Stimulated activated CD8-positive, alpha-beta memory T cell treated with anti-CD3 and anti-CD28 coated beads, Interleukin-15, amount 100 ng/mL, for 48 hours (primary cell): ENCODE measurements around the gene PPM1H.
"Not testable (repeated sequence)": the region's sequence is repeated elsewhere in the genome, so short reads cannot be mapped to it uniquely, and the experiment has no call there.

ENCODE experiments used
- DNase-seq, 2 donors: peaks; one replicate each; pipeline ENCODE4 v3.0.0-alpha.2; 2020; ENCODE audit warnings: low read depth in 2 of 2

The PPM1H gene, protein sequence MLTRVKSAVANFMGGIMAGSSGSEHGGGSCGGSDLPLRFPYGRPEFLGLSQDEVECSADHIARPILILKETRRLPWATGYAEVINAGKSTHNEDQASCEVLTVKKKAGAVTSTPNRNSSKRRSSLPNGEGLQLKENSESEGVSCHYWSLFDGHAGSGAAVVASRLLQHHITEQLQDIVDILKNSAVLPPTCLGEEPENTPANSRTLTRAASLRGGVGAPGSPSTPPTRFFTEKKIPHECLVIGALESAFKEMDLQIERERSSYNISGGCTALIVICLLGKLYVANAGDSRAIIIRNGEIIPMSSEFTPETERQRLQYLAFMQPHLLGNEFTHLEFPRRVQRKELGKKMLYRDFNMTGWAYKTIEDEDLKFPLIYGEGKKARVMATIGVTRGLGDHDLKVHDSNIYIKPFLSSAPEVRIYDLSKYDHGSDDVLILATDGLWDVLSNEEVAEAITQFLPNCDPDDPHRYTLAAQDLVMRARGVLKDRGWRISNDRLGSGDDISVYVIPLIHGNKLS

GRCh38 chr12:62934799-62935674, at the start of gene PPM1H:
Gene PPM1H (minus strand): TSS chr12:62935150. CDS start chr12:62934736, 414 bp downstream.
- no peak for DNase-seq

DNA sequence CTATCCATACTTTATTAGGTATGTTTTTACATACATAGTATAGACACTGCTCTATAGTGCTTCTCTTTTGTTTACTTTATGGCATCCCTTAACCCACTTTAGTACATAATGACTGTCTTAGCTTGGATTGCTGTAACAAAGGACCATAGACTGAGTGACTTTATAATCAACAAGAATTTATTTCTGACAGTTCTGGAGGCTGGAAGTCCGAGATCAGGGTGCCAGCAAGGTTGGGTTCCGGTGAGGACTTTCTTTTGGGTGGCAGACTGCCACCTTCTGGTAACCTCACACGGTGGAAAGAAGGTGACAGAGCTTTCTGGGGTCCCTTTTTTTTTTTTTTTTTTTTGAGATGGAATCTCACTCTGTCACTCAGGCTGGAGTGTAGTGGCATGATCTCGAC, 48.6 kb upstream of the PPM1H start:
- no peak for DNase-seq

- DNase-seq = no peak
Measured at GRCh38 chr12:62978768-62979167, 43.8 kb upstream of the PPM1H start.

DNA sequence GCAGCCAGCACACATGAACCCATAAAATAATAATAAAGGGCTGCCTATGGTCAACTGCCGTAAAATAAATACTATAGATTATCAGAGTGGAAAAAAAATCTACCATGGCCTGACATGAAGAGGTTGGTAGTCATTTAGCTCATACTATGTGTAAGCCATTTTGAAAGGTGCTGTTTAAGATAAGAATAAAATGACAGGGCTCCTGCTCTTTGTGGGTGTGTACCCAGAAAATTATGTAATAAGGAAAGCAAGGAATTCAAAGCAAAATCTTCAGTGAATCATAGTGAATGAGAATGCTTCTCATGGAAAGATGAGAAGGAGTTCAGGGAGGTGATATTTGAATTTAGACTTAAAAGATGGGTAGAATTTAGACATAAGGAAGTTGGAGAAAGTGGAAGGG, 42.9 kb upstream of the PPM1H start:
- DNase-seq = no peak

- DNase-seq = no peak
Measured at GRCh38 chr12:62977418-62977817, 42.5 kb upstream of the PPM1H start.

DNA sequence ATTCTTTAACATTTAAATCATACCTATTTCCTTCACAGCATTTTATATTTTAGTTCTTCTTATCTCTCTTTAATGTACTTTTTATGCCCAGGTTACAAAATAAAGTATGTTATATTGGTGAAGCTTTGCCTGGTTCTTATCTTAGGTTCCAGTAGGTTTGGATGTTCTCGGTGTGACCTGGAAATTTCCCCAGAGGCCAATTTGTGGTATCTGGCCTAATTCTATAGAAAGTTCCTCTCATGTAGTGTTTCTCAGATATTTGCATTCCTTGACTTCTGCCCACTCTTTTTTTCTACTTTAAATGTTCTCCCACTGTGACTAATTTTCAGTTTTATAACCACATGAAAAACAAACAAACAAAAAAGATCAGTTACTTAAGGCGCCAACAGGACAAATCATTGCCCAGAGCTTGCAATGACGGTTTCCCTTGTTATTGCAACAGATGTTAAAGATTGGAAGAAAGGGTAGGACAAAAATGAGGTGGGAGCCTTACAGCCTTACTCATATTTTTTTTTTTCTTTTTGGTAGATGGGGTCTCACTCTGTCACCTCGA, 41.2 kb upstream of the PPM1H start:
- DNase-seq = no peak

- DNase-seq = no peak
Measured at GRCh38 chr12:62971769-62972525, 37.0 kb upstream of the PPM1H start.

GRCh38 chr12:62969695-62970094, 34.7 kb upstream of the PPM1H start:
- DNase-seq = no peak

DNA sequence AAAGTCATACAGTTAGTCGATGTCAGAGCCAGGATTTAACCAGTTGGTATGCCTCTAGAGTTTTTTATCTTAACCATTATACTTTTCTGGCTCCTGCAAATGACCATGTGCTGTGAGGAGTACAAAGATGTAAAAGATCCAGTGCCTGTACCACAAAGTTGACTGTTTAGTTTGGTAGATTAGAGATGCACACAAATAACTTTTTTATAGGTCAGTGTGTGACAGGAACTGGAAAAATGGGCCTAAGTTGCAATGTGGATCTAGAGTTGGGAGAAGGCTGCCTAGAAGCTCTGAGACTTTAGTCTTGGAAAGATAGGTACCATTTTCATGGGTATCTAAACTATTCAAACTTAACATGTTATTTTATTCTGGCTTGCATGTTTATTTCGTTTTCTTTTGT, 32.8 kb upstream of the PPM1H start:
- no peak for DNase-seq

DNA sequence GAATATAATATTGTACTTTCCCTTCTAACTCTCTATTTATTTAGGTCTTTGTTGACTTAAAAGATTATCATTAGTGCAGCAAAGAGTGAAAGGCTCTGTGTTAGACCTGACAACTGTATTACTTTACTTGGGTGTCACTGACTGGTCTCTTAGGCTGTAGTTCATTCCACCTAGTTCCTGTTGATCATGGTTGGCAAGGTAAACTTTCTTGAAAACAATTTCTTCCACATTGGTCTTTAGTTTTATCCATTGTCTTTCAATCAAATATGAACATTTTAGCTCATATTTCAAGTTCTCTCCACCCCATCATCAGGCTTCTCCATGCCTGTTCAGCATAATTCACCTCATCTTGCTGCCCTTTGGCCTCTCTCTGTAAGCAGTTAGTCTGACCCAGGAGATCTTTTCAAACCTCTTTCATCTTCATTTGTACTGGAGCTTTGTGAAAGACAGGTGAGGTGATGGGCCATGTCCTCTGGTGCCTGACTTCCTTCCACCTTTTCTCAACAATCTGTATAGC, 32.1 kb upstream of the PPM1H start:
- DNase-seq = no peak

DNA sequence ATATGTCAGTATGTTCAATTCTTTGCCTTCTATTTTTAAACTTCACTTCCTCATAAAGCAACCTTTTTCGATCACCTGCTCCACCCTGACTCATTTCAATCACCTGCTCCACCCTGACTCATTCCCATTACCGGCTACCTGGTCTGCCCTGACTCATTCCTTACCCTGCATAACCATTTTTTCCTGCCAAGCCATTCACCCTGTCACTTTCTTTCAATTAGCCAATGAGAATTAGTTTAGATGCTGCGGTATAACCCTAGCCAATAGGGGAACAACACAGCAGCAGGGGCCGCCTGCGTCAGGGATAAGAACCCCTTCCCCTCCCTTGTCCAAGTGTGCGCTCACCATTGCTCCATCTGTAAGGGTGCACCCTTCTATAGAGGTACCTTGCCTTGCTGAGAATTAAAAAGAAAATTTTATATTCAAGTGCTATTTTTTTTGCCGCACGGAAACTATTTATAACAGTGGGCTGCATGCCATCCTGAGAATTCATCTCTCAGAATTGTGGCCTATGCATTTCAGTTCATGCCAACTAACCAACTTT, 31.6 kb upstream of the PPM1H start:
- not testable (repeated sequence) for DNase-seq

DNA sequence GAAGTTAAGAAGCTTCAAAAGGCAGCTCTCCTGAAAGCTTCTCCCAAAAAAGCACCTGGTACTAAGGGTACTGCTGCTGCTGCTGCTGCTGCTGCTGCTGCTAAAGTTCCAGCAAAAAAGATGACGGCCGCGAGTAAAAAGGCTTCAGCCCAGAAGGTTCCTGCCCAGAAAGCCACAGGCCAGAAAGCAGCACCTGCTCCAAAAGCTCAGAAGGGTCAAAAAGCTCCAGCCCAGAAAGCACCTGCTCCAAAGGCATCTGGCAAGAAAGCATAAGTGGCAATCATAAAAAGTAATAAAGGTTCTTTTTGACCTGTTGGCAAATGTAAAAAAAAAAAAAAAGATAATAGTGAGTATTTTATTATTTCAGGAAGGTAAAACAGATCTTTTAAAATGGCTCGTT, 30.8 kb upstream of the PPM1H start:
- not testable (repeated sequence) for DNase-seq

DNA sequence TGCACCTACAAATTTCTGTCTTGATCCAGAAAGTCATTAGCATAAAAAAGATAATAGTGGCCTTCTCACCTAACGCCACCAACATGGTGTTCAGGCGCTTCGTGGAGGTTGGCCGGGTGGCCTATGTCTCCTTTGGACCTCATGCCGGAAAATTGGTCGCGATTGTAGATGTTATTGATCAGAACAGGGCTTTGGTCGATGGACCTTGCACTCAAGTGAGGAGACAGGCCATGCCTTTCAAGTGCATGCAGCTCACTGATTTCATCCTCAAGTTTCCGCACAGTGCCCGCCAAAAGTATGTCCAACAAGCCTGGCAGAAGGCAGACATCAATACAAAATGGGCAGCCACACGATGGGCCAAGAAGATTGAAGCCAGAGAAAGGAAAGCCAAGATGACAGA, 30.3 kb upstream of the PPM1H start:
- not testable (repeated sequence) for DNase-seq

- no peak for DNase-seq
Measured at GRCh38 chr12:62963486-62964041, 28.6 kb upstream of the PPM1H start.

GRCh38 chr12:62960324-62960723, 25.4 kb upstream of the PPM1H start:
- DNase-seq = no peak

DNA sequence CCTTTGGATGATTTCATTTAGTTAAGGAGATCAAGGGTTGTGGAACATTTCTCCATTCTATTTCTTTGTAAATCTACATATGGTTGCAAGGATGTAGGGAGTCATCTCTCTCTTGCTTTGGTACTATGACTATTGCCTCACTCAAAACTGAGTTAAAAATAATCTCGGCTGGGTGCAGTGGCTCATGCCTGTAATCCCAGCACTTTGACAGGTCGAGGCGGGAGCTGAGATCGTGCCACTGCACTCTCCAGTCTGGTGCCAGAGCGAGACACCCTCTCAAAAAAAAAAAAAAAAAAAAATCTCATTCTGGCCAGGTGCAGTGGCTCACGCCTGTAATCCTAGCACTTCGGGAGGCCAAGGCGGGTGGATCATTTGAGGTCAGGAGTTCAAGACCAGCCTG, 24.8 kb upstream of the PPM1H start:
- no peak for DNase-seq

GRCh38 chr12:62957233-62957953, 22.4 kb upstream of the PPM1H start:
- DNase-seq = no peak

DNA sequence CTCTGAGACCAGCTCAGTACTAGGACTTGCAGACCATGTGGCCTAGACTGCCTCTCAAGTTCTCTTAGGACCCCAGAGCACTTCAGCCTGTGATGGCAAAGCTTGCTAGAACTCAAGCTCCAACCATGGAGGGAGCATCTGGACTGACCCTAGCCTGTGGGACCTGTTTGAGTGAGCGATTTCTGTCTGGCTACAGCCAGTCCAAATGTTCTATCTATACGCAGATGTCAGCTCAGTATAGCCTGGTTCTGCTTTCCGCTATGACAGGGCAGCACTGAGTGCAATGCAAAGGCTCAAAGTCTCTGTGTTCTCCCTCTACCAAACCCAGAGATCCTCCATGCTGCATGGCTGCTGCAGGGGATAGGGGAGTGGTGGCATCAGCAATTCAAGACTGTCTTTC, 20.7 kb upstream of the PPM1H start:
- no peak for DNase-seq

DNA sequence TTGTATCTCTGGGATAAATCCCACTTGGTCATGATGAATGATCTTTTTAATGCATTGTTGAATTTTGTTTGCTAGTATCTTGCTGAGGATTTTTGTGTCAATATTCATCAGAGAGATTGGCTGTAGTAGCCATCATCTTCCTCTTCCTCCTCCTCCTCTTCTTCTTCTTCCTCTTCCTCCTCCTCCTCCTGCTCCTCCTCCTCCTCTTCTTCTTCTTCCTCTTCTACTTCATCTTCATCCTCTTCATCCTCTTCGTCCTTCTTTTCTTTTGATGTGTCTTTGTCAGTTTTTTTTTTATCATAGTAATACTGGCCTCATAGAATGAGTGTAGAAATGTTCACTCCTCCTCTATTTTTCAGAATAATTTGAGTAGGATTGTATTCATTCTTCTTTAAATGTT, 15.4 kb upstream of the PPM1H start:
- DNase-seq = no peak

DNA sequence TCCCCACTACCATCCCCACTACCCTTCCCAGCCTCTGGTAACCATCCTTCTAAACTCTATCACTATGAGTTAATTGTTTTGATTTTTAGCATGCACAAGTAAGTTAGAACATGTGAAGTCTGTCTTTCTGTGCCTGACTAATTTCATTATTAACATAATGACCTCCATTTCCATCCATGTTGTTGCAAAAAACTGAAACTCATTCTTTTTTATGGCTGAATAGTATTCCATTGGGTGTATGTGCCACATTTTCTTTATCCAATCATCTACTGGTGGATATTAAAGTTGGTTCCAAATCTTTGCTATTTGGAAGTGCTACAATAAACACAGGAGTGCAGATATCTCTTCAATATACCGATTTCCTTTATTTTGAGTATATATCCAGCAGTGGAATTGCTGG, 13.2 kb upstream of the PPM1H start:
- DNase-seq = no peak
